Endodermal cell (in vitro differentiated cells): ENCODE data around the gene CHN1. TPM values are rescaled to one million over a fixed set of nuclear protein-coding genes. Genes with fewer than 3 reads are reported as not detected.

Experiments used
- DNase-seq: peaks from one replicate; pipeline ENCODE4 v3.0.0-alpha.2; 2017
- H3K27ac ChIP-seq: 2 replicates; pipeline ENCODE4 v1.5.1; 2013; ENCODE audit warnings: mild to moderate bottlenecking, low read depth, low read length, moderate library complexity
- H3K27me3 ChIP-seq: 2 replicates; pipeline ENCODE4 v1.6.1; 2013; ENCODE audit warnings: mild to moderate bottlenecking, low read length, moderate library complexity; ENCODE audit not compliant: insufficient read depth, control insufficient read depth, poor library complexity, severe bottlenecking
- H3K36me3 ChIP-seq: 2 replicates; pipeline ENCODE4 v1.7.0; 2013; ENCODE audit warnings: mild to moderate bottlenecking, low read length, moderate library complexity; ENCODE audit not compliant: control insufficient read depth, insufficient read depth
- H3K4me1 ChIP-seq: one replicate; pipeline ENCODE4 v1.7.0; 2013; ENCODE audit warnings: low read length; ENCODE audit not compliant: control insufficient read depth, insufficient read depth
- H3K4me3 ChIP-seq: 2 replicates; pipeline ENCODE4 v1.5.1; 2013; ENCODE audit warnings: mild to moderate bottlenecking, low read length, moderate library complexity
- H3K9ac ChIP-seq: 2 replicates; pipeline ENCODE4 v1.6.1; 2013; ENCODE audit warnings: mild to moderate bottlenecking, low read length, moderate library complexity; ENCODE audit not compliant: poor library complexity, severe bottlenecking; ENCODE audit errors: extremely low read depth
- H3K9me3 ChIP-seq: 2 replicates; pipeline ENCODE4 v1.6.1; 2013; ENCODE audit warnings: mild to moderate bottlenecking, low read length, moderate library complexity; ENCODE audit not compliant: control insufficient read depth
- H3K27ac Mint-ChIP-seq: 2 replicates; pipeline ENCODE4 v1.8.0; 2020; ENCODE audit warnings: mixed read lengths
- H3K27me3 Mint-ChIP-seq: 2 replicates; pipeline ENCODE4 v1.8.0; 2021; ENCODE audit warnings: mild to moderate bottlenecking, mixed read lengths; ENCODE audit not compliant: insufficient read depth
- H3K36me3 Mint-ChIP-seq: 2 replicates; pipeline ENCODE4 v1.8.0; 2020; ENCODE audit warnings: low read depth, mixed read lengths
- H3K4me1 Mint-ChIP-seq: 2 replicates; pipeline ENCODE4 v1.8.0; 2020; ENCODE audit warnings: mixed read lengths
- H3K4me3 Mint-ChIP-seq: 2 replicates; pipeline ENCODE4 v1.8.0; 2020; ENCODE audit warnings: mild to moderate bottlenecking, moderate library complexity, mixed read lengths
- H3K9me3 Mint-ChIP-seq: 2 replicates; pipeline ENCODE4 v1.8.0; 2020; ENCODE audit warnings: mild to moderate bottlenecking, mixed read lengths
- CTCF ChIP-seq: fragments of 200-600 bp; sonication (generic); conservative IDR thresholded peaks from 2 replicates; pipeline ENCODE4 v1.5.0; 2021; ENCODE audit warnings: antibody characterized with exemption, mild to moderate bottlenecking
- WGBS, 2 experiments: methylation state at CpG; one replicate each; pipeline versions ENCODE4 v1.1.5 to v1.1.7; 2013; ENCODE audit warnings: missing lambda C conversion rate in 2 of 2, mixed read lengths in 1 of 2; ENCODE audit not compliant: insufficient coverage in 1 of 2, insufficient read length in 1 of 2; 5-methylcytosine and 5-hydroxymethylcytosine counted together
- total RNA-seq, 2 donors: library from RNA; stranded (reverse); fragmentation: NEBNext Ultra II Directional in 1 of 2; extraction: Animal tissue kit (Norgen Biotek cat#: 25700) in 1 of 2; gene quantifications; 2 replicates in 1 of 2; 3 replicates in 1 of 2; pipeline ENCODE4 v1.2.1, GENCODE V29; 2021

CHN1 gene
- total RNA-seq, 2 donors from 2014 or later: 24.3 to 28.8 TPM

GRCh38 chr2:174859563-174860169 lies 145.5 kb downstream of the CHN1 start:
- Mint-ChIP-seq H3K9me3 (no peaks in the 10 kb centered on the region), H3K4me3 (no peak overlapping the region), H3K27me3 (no peaks in the 10 kb centered on the region), H3K4me1 (peaks cover 20% of the 10 kb centered on the region), H3K27ac (no peak overlapping the region), H3K36me3 (no peaks in the 10 kb centered on the region)
- H3K27ac ChIP-seq: no peak overlapping the region
- WGBS, 2 experiments: 94% methylated on average over 1 of the region's 1 CpG; no CpG with 5 or more reads in 1 of the 2 experiments
- H3K4me1 ChIP-seq: peaks cover 3% of the 10 kb centered on the region
- no peaks in the 10 kb centered on the region for H3K9me3 ChIP-seq
- no peaks in the 10 kb centered on the region for H3K27me3 ChIP-seq
- no peaks in the 10 kb centered on the region for H3K36me3 ChIP-seq
- DNase-seq: no peak
- no peak overlapping the region for H3K4me3 ChIP-seq
- TF ChIP-seq CTCF: no peak
- no peak overlapping the region for H3K9ac ChIP-seq

GRCh38 chr2:174858745-174859144 lies 146.4 kb downstream of the CHN1 start:
- Mint-ChIP-seq H3K27ac (no peak overlapping the region), H3K36me3 (peaks cover under 1% of the 10 kb centered on the region), H3K4me1 (peaks cover 20% of the 10 kb centered on the region), H3K27me3 (no peaks in the 10 kb centered on the region), H3K4me3 (no peak overlapping the region), H3K9me3 (no peaks in the 10 kb centered on the region)
- no peak overlapping the region for H3K27ac ChIP-seq
- no peaks in the 10 kb centered on the region for H3K36me3 ChIP-seq
- no peak overlapping the region for H3K4me3 ChIP-seq
- H3K9me3 ChIP-seq: no peaks in the 10 kb centered on the region
- peaks cover 3% of the 10 kb centered on the region for H3K4me1 ChIP-seq
- TF ChIP-seq CTCF: no peak
- DNase-seq: no peak
- H3K9ac ChIP-seq: no peak overlapping the region
- no peaks in the 10 kb centered on the region for H3K27me3 ChIP-seq

GRCh38 chr2:174856447-174856846 lies 148.7 kb downstream of the CHN1 start:
- Mint-ChIP-seq H3K36me3 (peaks cover 6% of the 10 kb centered on the region), H3K27me3 (no peaks in the 10 kb centered on the region), H3K4me3 (no peak overlapping the region), H3K9me3 (no peaks in the 10 kb centered on the region), H3K27ac (no peak overlapping the region), H3K4me1 (peaks cover 20% of the 10 kb centered on the region)
- Histone ChIP-seq H3K4me1 (peaks cover 3% of the 10 kb centered on the region), H3K27me3 (no peaks in the 10 kb centered on the region), H3K9me3 (no peaks in the 10 kb centered on the region), H3K27ac (no peak overlapping the region), H3K36me3 (no peaks in the 10 kb centered on the region), H3K4me3 (no peak overlapping the region), H3K9ac (no peak overlapping the region)
- no peak for DNase-seq
- no peak for TF ChIP-seq CTCF
- WGBS, 2 experiments: 71 to 95% methylated on average over 1 to 3 of the region's 3 CpGs
